Activated naive CD8-positive, alpha-beta T cell treated with anti-CD3 and anti-CD28 coated beads, Interleukin-2, amount 50 U/mL, for 24 hours (primary cell): ENCODE results near the gene IQCK.
"Not testable (repeated sequence)": the region's sequence is repeated elsewhere in the genome, so short reads cannot be mapped to it uniquely, and the experiment has no call there.

Source experiments
- ATAC-seq: fragments of 150-1000 bp; cut with Tn5 transposase; one replicate; pipeline ENCODE4 v1.10.0; 2021
- DNase-seq: peaks from one replicate; pipeline ENCODE4 v3.0.0; 2021
- H3K27ac Mint-ChIP-seq: one replicate; pipeline ENCODE4 v1.8.0; 2021; ENCODE audit warnings: mild to moderate bottlenecking, mixed read lengths
- H3K27me3 Mint-ChIP-seq: one replicate; pipeline ENCODE4 v1.8.0; 2021; ENCODE audit warnings: mixed read lengths
- H3K36me3 Mint-ChIP-seq: one replicate; pipeline ENCODE4 v1.8.0; 2021; ENCODE audit warnings: low read depth, mixed read lengths
- H3K4me1 Mint-ChIP-seq: one replicate; pipeline ENCODE4 v1.8.0; 2021; ENCODE audit warnings: mixed read lengths
- H3K4me3 Mint-ChIP-seq: one replicate; pipeline ENCODE4 v1.8.0; 2021; ENCODE audit warnings: mild to moderate bottlenecking, moderate library complexity, mixed read lengths
- H3K9me3 Mint-ChIP-seq: one replicate; pipeline ENCODE4 v1.8.0; 2021; ENCODE audit warnings: mixed read lengths

Gene IQCK, protein sequence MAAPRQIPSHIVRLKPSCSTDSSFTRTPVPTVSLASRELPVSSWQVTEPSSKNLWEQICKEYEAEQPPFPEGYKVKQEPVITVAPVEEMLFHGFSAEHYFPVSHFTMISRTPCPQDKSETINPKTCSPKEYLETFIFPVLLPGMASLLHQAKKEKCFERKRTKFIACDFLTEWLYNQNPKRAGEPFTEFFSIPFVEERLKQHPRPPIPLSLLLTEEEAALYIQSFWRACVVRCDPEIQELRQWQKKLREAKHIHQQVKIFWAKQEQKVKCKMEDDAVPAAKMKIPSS

DNA sequence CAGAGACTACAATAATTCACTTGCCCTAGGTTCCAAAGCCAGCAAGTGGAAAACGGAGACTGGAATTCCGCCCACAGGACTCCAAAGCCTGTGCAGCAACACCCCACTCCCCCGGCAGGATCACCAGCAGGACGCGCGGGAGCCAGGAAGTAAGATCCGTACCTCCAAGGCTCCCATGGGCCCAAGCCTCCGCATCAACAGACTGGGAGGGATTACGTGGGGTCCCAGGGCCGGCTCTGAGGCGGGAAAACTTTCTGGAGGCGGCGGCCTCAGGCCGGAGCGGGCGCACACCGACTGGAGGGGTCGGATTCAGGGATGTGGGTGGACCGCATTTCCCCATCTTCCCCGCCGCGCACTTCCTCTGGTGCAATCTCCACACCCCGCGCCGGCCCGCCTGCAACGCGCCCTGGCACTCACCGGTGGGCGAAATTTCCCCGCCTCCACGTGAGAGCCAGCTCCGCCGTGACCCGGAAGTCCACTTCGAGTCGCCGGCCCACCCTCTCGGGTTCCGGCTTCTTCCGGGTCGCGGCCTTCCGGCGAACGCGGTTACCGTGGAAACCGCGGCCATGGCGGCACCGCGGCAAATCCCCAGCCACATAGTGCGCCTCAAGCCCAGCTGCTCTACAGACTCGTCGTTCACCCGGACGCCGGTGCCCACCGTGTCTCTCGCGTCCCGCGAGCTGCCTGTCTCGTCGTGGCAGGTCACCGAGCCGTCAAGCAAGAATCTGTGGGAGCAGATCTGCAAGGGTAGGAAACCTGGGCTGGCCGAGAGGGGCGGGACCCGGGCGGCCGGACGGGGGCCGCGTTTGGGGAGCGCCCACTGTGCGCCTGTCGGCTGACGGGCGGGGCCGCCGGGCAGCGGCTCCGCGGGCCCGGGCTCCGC is at the start of gene IQCK, which contains the start of gene KNOP1:
IQCK (plus strand) TSS at position 531 of the 883 bp plus-strand sequence; CDS start at position 567, 36 bp downstream.
KNOP1 (minus strand) TSS at position 487 of the 883 bp plus-strand sequence. CDS start 3,192 bp downstream, outside the sequence.
- no peaks in the 10 kb centered on the region for H3K27me3 Mint-ChIP-seq
- DNase-seq (peak; percentile 88), ATAC-seq (peak; percentile 92)
- peak within 1 kb of the TSS; percentile 91 for H3K4me3 Mint-ChIP-seq
- H3K9me3 Mint-ChIP-seq, result no peaks in the 10 kb centered on the region
- H3K4me1 Mint-ChIP-seq, result peaks cover 22% of the 10 kb centered on the region
- peak within 1 kb of the TSS; percentile 91 for H3K27ac Mint-ChIP-seq
- H3K36me3 Mint-ChIP-seq, result peaks cover 25% of the 10 kb centered on the region

GRCh38 chr16:19672378-19672777 is 45.7 kb upstream of the IQCK start:
- no peak for ATAC-seq
- DNase-seq, result no peak
- no peak overlapping the region for H3K4me3 Mint-ChIP-seq
- H3K9me3 Mint-ChIP-seq, result no peaks in the 10 kb centered on the region
- peaks cover 24% of the 10 kb centered on the region for H3K36me3 Mint-ChIP-seq
- H3K27ac Mint-ChIP-seq, result no peak overlapping the region
- no peaks in the 10 kb centered on the region for H3K4me1 Mint-ChIP-seq
- no peaks in the 10 kb centered on the region for H3K27me3 Mint-ChIP-seq

- H3K4me3 Mint-ChIP-seq, result no peak overlapping the region
- H3K9me3 Mint-ChIP-seq, result no peaks in the 10 kb centered on the region
- no peaks in the 10 kb centered on the region for H3K27me3 Mint-ChIP-seq
- DNase-seq, result no peak
- no peaks in the 10 kb centered on the region for H3K4me1 Mint-ChIP-seq
- peaks cover 16% of the 10 kb centered on the region for H3K36me3 Mint-ChIP-seq
- no peak for ATAC-seq
- H3K27ac Mint-ChIP-seq, result no peak overlapping the region
Observed at GRCh38 chr16:19674485-19674884, 43.6 kb upstream of the IQCK start.

GRCh38 chr16:19677402-19677801 is 40.7 kb upstream of the IQCK start:
- ATAC-seq, result no peak
- no peak for DNase-seq
- H3K4me3 Mint-ChIP-seq, result no peak overlapping the region
- no peaks in the 10 kb centered on the region for H3K9me3 Mint-ChIP-seq
- H3K4me1 Mint-ChIP-seq, result no peaks in the 10 kb centered on the region
- H3K27ac Mint-ChIP-seq, result no peak overlapping the region
- H3K27me3 Mint-ChIP-seq, result no peaks in the 10 kb centered on the region
- H3K36me3 Mint-ChIP-seq, result peaks cover 21% of the 10 kb centered on the region

DNA sequence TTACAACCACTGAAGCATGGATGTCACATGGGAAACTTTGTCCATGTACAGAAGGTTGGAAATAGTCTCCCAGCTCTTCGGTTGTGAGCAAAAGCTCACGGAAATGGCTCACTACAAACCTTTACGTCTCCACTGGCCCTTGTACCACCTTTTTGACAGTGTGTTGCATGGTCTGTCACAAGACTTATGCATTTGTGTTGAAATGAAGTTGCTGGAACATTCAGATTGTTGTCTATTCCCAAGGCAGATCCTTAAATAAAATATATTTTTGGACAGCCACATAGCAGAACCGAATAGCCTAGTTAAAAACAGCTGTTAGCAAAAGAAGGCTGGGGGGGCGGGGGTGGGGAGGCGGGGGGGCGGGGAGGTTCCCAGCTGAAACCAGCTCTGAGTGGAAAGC is 39.3 kb upstream of the IQCK start:
- H3K27me3 Mint-ChIP-seq, result no peaks in the 10 kb centered on the region
- no peaks in the 10 kb centered on the region for H3K4me1 Mint-ChIP-seq
- H3K4me3 Mint-ChIP-seq, result no peak overlapping the region
- H3K27ac Mint-ChIP-seq, result no peak overlapping the region
- ATAC-seq (no peak), DNase-seq (no peak)
- H3K9me3 Mint-ChIP-seq, result no peaks in the 10 kb centered on the region
- peaks cover 33% of the 10 kb centered on the region for H3K36me3 Mint-ChIP-seq

DNA sequence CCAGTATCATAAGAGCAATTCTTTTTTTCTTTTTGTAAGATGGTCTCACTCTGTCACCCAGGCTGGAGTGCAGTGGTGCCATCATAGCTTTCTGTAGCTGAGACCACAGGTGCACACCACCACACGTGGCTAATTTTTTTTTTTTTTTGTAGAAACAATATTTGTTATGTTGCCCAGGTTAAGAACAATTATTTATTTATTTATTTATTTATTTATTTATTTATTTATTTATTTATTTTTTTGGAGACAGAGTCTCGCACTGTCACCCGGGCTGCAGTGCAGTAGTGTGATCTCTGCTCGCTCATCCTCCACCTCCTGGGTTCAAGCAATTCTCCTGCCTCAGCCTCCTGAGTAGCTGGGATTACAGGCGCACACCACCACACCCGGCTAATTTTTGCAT is 38.8 kb upstream of the IQCK start:
- DNase-seq, H3K27me3 Mint-ChIP-seq, H3K27ac Mint-ChIP-seq, H3K4me1 Mint-ChIP-seq, ATAC-seq, H3K4me3 Mint-ChIP-seq, H3K9me3 Mint-ChIP-seq: not testable (repeated sequence)
- peaks cover 35% of the 10 kb centered on the region for H3K36me3 Mint-ChIP-seq

DNA sequence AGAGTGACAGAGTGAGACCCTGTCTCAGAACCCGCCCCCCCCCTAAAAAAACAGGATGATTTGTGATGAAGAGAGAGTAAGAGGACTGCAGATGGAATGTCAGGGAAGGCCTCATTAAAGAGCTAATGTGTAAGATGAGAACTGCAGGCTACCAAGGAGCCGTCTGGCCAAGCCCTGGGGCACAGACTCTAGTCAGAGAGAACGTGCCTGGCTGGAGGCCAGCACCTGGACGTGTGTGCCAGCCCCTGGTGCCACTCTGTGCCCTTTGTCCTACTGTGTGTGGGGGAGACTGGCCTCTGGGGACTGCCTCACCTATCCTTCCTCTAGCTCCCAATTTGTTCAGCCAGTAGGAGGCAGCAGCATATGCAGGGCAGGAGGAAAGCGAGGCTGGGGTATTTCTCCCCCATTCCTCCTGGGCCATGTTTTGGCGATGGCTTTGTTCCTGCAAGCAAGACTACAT is 37.2 kb upstream of the IQCK start:
- no peak overlapping the region for H3K27ac Mint-ChIP-seq
- H3K4me1 Mint-ChIP-seq, result no peaks in the 10 kb centered on the region
- no peak for ATAC-seq
- H3K36me3 Mint-ChIP-seq, result peaks cover 40% of the 10 kb centered on the region
- peaks cover 6% of the 10 kb centered on the region for H3K9me3 Mint-ChIP-seq
- no peak overlapping the region for H3K4me3 Mint-ChIP-seq
- H3K27me3 Mint-ChIP-seq, result no peaks in the 10 kb centered on the region
- DNase-seq, result no peak

DNA sequence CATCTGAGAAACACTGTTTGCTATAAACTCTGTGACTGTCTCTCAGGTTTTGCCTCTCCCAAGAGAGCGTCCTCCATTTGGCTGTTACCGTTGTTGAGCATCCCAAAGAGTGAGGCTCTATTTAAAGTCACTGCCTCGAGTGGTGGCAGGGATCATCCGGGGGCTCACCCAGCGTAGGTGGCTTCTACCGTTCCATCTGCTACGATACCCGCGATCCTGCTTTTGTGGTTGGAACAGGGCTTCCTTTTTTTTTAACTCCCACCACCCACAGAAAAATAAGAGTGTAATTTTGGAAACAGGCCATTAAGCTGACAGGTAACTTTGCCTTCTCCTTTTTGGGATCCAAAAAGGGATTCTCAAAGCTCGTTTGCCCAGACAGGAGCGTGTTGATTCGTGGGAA is 36.4 kb upstream of the IQCK start:
- Mint-ChIP-seq H3K9me3 (peaks cover 6% of the 10 kb centered on the region), H3K27me3 (no peaks in the 10 kb centered on the region), H3K4me3 (no peak overlapping the region), H3K36me3 (peaks cover 40% of the 10 kb centered on the region), H3K4me1 (no peaks in the 10 kb centered on the region), H3K27ac (no peak overlapping the region)
- no peak for DNase-seq
- ATAC-seq, result no peak

- no peaks in the 10 kb centered on the region for H3K4me1 Mint-ChIP-seq
- peaks cover 45% of the 10 kb centered on the region for H3K36me3 Mint-ChIP-seq
- H3K9me3 Mint-ChIP-seq, result peaks cover 6% of the 10 kb centered on the region
- DNase-seq, result no peak
- H3K27ac Mint-ChIP-seq, result no peak overlapping the region
- no peak overlapping the region for H3K4me3 Mint-ChIP-seq
- ATAC-seq, result no peak
- no peaks in the 10 kb centered on the region for H3K27me3 Mint-ChIP-seq
Observed at GRCh38 chr16:19683453-19684236, 34.4 kb upstream of the IQCK start.

GRCh38 chr16:19685176-19685575 is 32.9 kb upstream of the IQCK start:
- Mint-ChIP-seq H3K36me3 (peaks cover 47% of the 10 kb centered on the region), H3K9me3 (peaks cover 6% of the 10 kb centered on the region), H3K27me3 (no peaks in the 10 kb centered on the region), H3K27ac (no peak overlapping the region), H3K4me3 (no peak overlapping the region), H3K4me1 (peaks cover 10% of the 10 kb centered on the region)
- ATAC-seq (no peak), DNase-seq (no peak)

- no peak for DNase-seq
- no peaks in the 10 kb centered on the region for H3K27me3 Mint-ChIP-seq
- H3K4me1 Mint-ChIP-seq, result peaks cover 18% of the 10 kb centered on the region
- no peak overlapping the region for H3K27ac Mint-ChIP-seq
- peaks cover 6% of the 10 kb centered on the region for H3K9me3 Mint-ChIP-seq
- H3K4me3 Mint-ChIP-seq, result no peak overlapping the region
- ATAC-seq, result no peak
- peaks cover 45% of the 10 kb centered on the region for H3K36me3 Mint-ChIP-seq
Observed at GRCh38 chr16:19687279-19687678, 30.8 kb upstream of the IQCK start.

GRCh38 chr16:19688396-19689024 is 29.6 kb upstream of the IQCK start:
- no peak for DNase-seq
- no peak for ATAC-seq
- H3K9me3 Mint-ChIP-seq, result peaks cover 6% of the 10 kb centered on the region
- H3K4me3 Mint-ChIP-seq, result no peak overlapping the region
- no peak overlapping the region for H3K27ac Mint-ChIP-seq
- peaks cover 18% of the 10 kb centered on the region for H3K4me1 Mint-ChIP-seq
- no peaks in the 10 kb centered on the region for H3K27me3 Mint-ChIP-seq
- peaks cover 39% of the 10 kb centered on the region for H3K36me3 Mint-ChIP-seq

GRCh38 chr16:19689342-19689741 is 28.7 kb upstream of the IQCK start:
- peaks cover 18% of the 10 kb centered on the region for H3K4me1 Mint-ChIP-seq
- no peak overlapping the region for H3K4me3 Mint-ChIP-seq
- DNase-seq (no peak), ATAC-seq (no peak)
- peak overlapping the region; percentile 8 for H3K27ac Mint-ChIP-seq
- no peaks in the 10 kb centered on the region for H3K27me3 Mint-ChIP-seq
- peaks cover 36% of the 10 kb centered on the region for H3K36me3 Mint-ChIP-seq
- H3K9me3 Mint-ChIP-seq, result peaks cover 6% of the 10 kb centered on the region

GRCh38 chr16:19690196-19690595 is 27.9 kb upstream of the IQCK start:
- DNase-seq, result no peak
- H3K4me3 Mint-ChIP-seq, result no peak overlapping the region
- H3K9me3 Mint-ChIP-seq, result peaks cover 4% of the 10 kb centered on the region
- H3K27me3 Mint-ChIP-seq, result no peaks in the 10 kb centered on the region
- no peak for ATAC-seq
- H3K27ac Mint-ChIP-seq, result no peak overlapping the region
- H3K4me1 Mint-ChIP-seq, result peaks cover 20% of the 10 kb centered on the region
- H3K36me3 Mint-ChIP-seq, result peaks cover 33% of the 10 kb centered on the region
